DOHH2 (cell line): ENCODE measurements around the gene ALK.

Source experiments
- CTCF ChIP-seq: fragments of 200-600 bp; sonication (generic); IDR thresholded peaks from one replicate; pipeline ENCODE4 v1.5.1; 2014; ENCODE audit warnings: antibody characterized with exemption, mild to moderate bottlenecking, low read depth, low read length; ENCODE audit not compliant: poor library complexity, severe bottlenecking
- EZH2phosphoT487 ChIP-seq: fragments of 200-600 bp; sonication (generic); IDR thresholded peaks from 2 replicates; pipeline ENCODE4 v1.6.1; 2017; ENCODE audit warnings: borderline replicate concordance, mild to moderate bottlenecking, antibody characterized with exemption, low read length, moderate library complexity, mixed read lengths

GRCh38 chr2:29864988-29865387 is 56.4 kb downstream of the ALK start:
- no peak for TF ChIP-seq CTCF
- TF ChIP-seq EZH2phosphoT487, result no peak
